GM18858 (cell line): ENCODE data around the gene GIPC1.

Source experiments
- ATAC-seq: cut with Tn5 transposase; IDR thresholded peaks from one replicate; pipeline ENCODE4 v1.9.1; 2021; ENCODE audit not compliant: unreplicated experiment

GIPC1 gene

DNA sequence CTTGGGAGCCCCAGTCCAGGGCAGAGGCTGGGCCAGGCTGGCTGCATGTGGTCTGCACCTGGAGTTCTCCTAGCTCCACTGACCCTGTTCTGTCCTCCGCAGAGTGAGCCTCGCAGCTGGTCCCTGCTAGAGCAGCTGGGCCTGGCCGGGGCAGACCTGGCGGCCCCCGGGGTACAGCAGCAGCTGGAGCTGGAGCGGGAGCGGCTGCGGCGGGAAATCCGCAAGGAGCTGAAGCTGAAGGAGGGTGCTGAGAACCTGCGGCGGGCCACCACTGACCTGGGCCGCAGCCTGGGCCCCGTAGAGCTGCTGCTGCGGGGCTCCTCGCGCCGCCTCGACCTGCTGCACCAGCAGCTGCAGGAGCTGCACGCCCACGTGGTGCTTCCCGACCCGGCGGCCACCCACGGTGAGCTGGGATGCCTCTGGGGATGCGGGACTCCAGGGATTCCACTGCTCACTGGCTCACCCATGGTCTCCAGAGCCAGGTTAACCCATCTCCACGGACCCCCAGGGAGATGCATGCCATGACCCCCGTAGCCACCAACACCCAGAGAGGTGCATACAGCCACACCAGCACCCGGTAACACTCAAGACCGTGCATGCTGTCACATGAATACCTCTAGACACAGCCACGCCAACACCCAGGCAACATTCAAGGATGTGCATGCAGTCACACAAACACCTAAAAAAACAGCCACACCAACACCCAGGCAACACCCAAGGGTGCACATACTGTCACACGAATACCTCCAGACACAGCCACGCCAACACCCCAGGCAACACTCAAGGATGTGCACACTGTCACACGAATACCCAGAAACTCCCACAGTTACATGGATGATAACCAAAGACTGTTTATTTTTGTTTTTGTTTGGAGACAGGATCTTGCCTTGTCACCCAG lies 54.6 kb downstream of the GIPC1 start:
- ATAC-seq: no peak

DNA sequence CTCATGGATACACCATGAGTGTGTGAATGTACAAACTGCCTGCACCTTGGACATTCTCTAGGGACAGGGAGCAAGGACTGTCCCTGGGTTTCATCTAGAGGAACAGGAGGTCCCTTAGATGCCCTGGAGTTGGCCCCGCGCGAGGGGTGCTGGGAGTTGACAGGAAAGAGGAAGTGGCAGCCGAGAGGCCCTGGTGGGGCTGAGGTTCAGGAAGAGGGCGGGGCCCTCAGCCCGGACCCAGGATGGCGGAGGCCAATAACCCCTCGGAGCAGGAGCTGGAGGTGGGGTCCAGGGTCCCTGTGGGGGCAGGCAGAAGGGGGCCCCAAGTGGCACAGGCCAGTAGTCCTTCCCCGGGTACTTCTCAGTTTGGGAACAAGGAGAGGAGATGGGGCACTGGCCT lies 55.9 kb downstream of the GIPC1 start:
- ATAC-seq: peak; percentile 63

DNA sequence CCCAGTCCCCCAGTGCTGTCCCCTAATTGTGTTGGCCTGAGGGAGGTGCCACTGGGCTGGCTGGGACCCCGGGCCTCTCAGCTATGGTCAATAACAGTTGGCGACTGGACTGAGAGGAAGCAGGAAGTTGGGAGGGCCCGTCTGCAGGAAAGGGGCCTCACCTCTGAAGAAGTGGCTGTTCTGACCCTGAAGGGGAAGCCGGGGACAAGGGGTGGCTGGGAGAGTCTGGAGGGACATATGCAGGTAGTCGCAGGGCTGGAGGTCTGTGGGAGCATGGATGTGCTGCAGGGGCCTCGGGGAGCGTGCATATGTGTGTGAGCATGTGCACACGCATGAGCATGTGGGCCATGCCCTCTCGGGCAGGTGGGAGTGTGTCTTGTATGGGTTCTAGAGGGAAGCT lies 56.9 kb downstream of the GIPC1 start:
- ATAC-seq: no peak

DNA sequence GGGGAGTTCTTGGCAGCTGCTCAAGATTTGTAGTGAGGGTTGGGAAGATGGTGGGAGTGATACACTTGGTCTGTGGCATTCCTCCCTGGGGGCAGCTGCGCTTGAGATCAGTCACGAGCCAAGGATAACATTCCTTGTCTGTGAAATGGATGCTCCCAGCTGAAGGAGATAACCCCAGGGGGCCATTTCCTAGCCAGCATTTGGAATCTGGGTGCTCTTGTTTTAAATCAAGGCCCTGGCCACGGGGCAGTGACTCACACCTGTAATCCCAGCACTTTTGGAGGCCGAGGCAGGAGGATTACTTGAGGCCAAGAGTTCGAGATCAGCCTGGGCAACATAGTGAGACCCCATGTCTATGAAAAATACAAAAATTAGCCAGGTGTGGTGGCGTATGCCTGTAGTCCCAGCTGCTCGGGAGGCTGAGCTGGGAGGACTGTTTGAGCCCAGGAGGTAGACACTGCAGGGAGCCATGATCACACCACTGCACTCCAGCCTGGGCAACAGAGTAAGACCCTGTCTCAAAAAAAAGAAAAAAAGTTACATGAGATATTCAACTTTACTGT lies 58.3 kb downstream of the GIPC1 start:
- no peak for ATAC-seq

DNA sequence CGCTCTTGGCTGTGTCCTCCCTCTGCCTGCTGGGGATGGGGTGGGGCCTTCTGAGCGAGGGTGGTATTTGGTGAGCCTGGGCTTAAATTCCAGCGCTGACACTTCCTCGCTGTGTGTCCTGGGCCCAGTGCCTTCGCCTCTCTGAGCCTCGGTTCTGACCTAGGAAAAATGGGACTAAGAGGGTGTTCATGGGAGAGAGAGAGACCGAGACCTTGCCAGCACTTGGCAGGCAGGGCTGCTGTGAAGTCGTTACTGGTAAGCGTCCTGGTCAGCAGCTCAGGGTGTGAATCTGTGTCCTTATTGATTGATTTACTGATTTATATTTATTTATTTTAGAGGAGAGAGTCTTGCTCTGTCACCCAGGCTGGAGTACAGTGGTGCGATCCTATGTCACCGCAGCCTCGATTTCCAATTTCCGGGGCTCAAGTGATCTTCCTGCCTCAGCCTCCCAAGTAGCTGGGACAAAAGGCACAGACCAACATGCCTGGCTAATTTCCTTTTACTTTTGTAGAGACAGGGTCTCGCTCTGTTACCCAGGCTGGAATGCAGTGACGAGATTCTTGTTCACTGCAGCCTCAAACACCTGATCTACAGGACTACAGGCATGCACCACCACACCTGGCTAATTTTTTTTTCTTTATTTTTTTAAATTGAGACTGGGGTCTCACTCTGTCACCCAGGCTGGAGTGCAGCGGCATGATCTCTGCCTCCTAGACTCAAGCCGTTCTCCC lies 60.4 kb downstream of the GIPC1 start:
- no peak for ATAC-seq

DNA sequence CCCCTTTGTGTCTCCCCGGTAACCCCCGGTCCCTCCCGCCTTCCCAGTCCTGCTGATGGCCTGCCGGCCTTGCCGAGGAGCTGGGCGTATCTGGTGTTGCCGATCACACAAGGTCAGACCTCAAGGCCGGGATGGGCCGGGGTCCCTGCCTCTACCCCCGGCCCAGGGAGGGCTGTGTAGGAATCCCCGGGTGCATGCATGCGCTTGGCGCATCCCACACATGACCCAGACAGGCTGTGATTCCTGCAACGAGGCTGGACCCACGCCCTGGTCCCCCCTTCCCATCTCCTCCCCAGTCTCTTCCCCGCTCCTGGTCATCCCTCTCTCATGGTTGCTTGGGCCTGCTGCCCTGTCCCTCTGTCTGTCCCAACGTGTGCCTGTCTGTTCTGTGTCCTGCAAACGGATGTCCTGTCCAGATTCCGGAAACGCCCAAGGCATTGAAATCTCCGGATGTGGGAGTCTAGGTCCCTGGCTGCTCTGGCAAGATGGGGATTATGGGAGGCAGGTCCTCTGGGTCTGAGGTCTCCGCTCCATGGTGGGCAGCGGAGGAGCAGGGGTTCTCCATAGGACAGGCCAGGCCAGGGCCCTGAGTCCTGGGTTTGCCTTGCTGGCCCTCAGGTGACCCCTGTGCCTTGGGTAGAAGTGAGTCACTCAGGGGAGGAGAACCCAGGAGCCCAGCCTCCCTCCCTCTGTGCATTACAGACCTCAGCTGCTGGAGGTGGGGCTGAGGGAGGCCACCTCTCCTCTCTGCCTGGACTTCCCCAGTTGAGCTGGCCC lies 61.2 kb downstream of the GIPC1 start:
- no peak for ATAC-seq

DNA sequence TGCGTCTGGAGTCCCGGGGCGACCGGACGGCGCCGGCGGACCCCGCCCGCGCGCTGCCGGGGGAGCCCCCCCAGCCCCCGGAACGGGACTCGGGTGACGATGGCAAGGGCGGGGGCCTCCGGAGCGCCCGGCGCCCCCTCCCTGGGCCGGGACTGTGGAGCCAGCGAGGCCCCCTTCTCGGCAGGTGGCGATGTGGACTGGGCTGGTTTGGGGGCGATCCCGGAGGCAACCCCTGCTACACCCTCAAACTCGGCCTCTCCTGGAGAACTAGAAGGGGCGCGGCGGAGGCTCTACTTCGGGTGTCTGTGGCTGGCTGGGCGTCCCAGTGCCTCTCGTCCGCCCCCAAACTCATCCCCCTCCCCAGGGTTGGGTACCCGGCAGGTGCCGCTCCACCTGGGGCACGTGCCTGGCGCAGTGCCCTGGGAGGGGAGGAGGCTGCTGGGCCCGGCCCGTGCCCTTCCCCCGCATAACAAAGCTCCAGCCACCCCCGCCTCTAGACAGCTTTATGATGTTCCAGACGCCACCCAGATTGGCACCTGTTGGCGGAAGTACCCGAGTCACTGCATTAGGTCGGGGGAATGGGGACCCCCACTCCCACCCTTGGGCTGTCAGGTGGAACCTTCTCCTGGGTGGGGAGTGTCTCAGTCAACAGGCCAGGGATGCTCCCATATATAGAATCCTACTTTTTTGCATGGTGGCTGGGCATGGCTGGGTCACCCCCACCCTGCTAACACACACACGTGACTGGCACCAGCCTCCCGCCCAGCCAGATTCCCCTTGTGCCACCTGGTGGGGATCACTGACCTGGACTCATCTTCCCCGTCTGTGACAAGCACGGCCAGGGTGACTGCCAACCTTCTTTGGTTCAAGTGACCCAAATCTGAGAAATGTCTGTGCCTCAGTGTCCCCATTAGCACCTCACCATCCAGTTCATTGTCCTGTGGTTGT lies 62.1 kb downstream of the GIPC1 start:
- ATAC-seq: no peak

DNA sequence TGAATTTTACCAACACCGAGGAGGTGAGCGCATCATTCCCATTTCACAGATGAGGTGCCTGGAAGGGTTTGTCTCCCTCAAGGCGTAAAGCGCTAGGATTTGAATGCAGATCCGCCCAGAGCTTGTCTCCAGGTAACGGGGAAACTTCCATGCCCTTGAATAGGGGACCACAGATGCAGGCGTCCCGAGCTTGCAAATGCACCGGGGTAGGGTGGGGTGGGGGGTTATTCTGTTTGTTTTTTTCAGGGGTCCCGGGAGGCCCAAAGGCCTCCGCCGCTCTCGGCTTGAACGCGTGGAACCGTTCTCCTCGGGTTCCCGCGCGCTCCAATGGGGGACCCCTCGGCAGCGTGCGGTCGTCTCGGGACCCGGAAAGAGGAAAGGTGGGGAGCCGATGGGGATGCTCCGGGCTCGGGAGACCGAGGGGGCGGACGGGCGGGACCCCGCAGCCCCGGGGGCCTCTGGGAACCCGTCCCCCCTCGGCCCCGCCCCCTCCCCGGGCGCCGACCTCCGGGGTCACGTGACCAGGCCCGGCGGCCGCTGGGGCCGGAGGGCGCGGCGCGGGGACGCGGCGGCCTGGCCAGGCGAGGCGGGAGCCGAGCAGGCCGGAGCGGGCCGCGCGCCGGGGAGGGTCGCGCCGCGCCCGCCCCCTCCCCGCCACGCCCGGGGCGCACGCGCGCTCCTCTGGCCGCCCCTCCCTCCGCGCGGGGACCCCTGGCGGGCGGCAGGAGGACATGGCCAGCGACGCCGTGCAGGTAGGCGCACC lies 63.0 kb downstream of the GIPC1 start, which contains the start of gene PKN1:
PKN1 (plus strand) TSS at position 516 of the 763 bp plus-strand sequence; CDS start at position 732, 216 bp downstream.
- ATAC-seq: no peak

DNA sequence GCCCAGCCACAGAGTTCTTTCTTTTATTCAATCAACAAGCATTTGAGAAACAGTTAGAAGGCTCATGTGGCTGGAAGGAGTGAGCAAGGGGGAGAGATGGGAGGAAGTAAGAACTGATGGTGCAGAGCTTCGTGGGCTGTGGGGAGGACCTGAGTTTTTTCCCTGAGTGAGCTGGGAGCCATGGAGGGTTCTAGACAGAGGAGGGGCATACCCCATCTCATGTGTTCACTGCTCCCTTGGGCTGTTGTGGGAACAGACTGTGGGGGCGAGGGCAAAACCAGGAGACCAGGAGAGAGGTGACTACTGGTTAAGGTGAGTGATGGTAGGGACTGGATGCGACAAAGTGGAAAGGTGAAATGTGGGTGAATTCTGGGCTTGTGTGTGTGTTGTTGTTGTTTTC lies 65.2 kb downstream of the GIPC1 start:
- ATAC-seq: no peak

DNA sequence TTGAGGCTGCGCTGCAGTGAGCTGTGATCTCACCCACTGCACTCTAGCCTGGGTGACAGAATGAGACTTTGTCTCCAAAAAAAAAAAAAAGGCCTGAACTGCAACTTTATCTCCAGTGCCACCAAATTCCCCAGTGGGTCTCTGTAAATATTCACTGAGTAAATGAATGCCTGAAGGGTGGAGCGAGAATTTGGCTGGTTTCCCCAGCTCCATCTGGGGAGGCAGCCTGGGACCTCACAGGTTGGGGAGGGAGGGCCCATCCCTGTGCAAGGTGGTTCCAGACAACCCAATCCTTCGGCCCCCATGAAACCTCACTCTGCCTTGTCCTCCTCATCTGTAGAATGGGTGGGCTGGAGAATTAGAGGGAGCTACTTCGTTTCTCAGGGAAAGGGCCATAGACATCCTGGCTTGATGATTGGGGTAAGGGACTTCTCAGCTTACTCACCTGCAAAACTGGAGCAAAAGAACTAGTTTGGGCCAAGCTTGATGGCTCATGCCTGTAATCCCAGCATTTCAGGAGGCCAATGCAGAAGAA lies 67.0 kb downstream of the GIPC1 start:
- no peak for ATAC-seq
